HFF-Myc (cell line): ENCODE measurements around the gene MST1R.

ENCODE experiments used
- DNase-seq: peaks from one replicate; pipeline ENCODE4 v3.0.0-alpha.2; 2011; ENCODE audit warnings: low read depth; ENCODE audit errors: extremely low read depth
- H3K4me3 ChIP-seq: replicated peaks from 2 replicates; pipeline ENCODE4 v1.5.1; 2011; ENCODE audit warnings: low read depth, mild to moderate bottlenecking, control low read depth, low read length
- CTCF ChIP-seq: IDR thresholded peaks from 2 replicates; pipeline ENCODE4 v1.5.1; 2012; ENCODE audit warnings: mild to moderate bottlenecking, low read depth, low read length, control low read depth; ENCODE audit errors: missing control alignments

The MST1R gene

GRCh38 chr3:49901366-49902339 lies 2.0 kb downstream of the MST1R start:
- DNase-seq: no peak
- TF ChIP-seq CTCF: no peak
- no peak overlapping the region for H3K4me3 ChIP-seq

- no peak overlapping the region for H3K4me3 ChIP-seq
- no peak for TF ChIP-seq CTCF
- no peak for DNase-seq
Observed at GRCh38 chr3:49900491-49901153, 3.1 kb downstream of the MST1R start.

GRCh38 chr3:49899815-49900214 lies 3.9 kb downstream of the MST1R start:
- TF ChIP-seq CTCF: peak; percentile 44
- no peak for DNase-seq
- no peak overlapping the region for H3K4me3 ChIP-seq

- TF ChIP-seq CTCF: no peak
- no peak overlapping the region for H3K4me3 ChIP-seq
- DNase-seq: no peak
Observed at GRCh38 chr3:49898991-49899390, 4.7 kb downstream of the MST1R start.

- no peak for TF ChIP-seq CTCF
Observed at GRCh38 chr3:49896345-49896744, 7.3 kb downstream of the MST1R start.

GRCh38 chr3:49895791-49896190 lies 7.9 kb downstream of the MST1R start:
- DNase-seq: no peak
- no peak for TF ChIP-seq CTCF
- H3K4me3 ChIP-seq: no peak overlapping the region

More at GRCh38 chr3:49896345-49896744, 7.3 kb downstream of the MST1R start:
- no peak for DNase-seq
- no peak overlapping the region for H3K4me3 ChIP-seq
